ENCODE results near the gene MBNL1. TPM values are rescaled to one million over a fixed set of nuclear protein-coding genes. Genes with fewer than 3 reads are reported as not detected.
A peak's percentile ranks its signal among the peaks of the same experiment; 100 is the strongest.

MBNL1 gene
- total RNA-seq, 2 donors from 2014 or later: 199 to 327 TPM

DNA sequence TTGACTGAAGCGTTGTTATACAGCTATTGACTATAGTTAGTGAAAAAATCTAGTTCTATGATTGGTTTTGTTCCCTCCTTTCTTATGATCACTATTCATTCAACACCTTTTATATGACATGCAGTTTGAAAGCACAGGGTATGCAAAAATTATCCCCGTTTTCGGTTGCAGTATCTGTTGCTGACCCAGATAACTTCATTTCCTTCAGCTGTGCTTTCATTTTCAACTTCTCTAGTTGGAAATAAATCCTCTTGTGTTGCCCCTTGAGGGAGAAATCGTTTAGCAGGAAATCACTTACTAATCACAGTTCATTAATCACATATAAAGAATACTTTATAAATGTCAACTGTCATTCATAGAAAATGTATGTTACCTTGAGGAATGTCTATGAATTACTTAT, 55.1 kb downstream of the MBNL1 start:
- H3K4me1 ChIP-seq: peaks cover 0 to 74% of the 10 kb centered on the region in 2 donors
- H3K27me3 ChIP-seq: no peaks in the 10 kb centered on the region
- TF ChIP-seq, protein P1, sequence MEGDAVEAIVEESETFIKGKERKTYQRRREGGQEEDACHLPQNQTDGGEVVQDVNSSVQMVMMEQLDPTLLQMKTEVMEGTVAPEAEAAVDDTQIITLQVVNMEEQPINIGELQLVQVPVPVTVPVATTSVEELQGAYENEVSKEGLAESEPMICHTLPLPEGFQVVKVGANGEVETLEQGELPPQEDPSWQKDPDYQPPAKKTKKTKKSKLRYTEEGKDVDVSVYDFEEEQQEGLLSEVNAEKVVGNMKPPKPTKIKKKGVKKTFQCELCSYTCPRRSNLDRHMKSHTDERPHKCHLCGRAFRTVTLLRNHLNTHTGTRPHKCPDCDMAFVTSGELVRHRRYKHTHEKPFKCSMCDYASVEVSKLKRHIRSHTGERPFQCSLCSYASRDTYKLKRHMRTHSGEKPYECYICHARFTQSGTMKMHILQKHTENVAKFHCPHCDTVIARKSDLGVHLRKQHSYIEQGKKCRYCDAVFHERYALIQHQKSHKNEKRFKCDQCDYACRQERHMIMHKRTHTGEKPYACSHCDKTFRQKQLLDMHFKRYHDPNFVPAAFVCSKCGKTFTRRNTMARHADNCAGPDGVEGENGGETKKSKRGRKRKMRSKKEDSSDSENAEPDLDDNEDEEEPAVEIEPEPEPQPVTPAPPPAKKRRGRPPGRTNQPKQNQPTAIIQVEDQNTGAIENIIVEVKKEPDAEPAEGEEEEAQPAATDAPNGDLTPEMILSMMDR (IDR thresholded peaks at IDR 0.05): no peak
- peak overlapping the region; percentile 28 to 76 for H3K27ac ChIP-seq
- DNase-seq (ENCODE audit: low spot score): no peak
- no peaks in the 10 kb centered on the region for H3K9me3 ChIP-seq
- H3K4me3 ChIP-seq: no peak overlapping the region
- no peaks in the 10 kb centered on the region for H3K36me3 ChIP-seq

DNA sequence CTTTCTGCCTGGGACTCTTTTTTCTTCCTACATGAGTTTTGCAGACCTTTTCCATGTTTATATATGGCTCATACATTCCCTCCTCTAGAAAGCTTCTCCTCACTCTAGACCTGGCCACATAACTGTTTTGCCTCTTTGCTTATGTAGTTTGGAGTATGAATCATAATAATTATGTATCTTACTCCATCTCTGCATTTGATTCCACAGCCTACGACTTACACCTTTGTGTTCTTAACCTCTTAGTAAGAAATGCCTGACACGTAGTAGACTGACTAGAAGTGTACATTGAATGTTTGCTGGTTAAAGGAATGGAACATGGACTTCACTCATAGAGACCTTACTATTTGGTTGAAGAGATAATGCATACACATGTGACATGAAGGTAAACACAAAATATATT, 56.4 kb downstream of the MBNL1 start:
- no peak overlapping the region for H3K27ac ChIP-seq
- H3K27me3 ChIP-seq: no peaks in the 10 kb centered on the region
- no peaks in the 10 kb centered on the region for H3K36me3 ChIP-seq
- no peak for DNase-seq (ENCODE audit: low spot score)
- TF ChIP-seq, protein P1 (IDR thresholded peaks at IDR 0.05): no peak
- no peak overlapping the region for H3K4me3 ChIP-seq
- no peaks in the 10 kb centered on the region for H3K9me3 ChIP-seq
- peaks cover 0 to 73% of the 10 kb centered on the region in 2 donors for H3K4me1 ChIP-seq

DNA sequence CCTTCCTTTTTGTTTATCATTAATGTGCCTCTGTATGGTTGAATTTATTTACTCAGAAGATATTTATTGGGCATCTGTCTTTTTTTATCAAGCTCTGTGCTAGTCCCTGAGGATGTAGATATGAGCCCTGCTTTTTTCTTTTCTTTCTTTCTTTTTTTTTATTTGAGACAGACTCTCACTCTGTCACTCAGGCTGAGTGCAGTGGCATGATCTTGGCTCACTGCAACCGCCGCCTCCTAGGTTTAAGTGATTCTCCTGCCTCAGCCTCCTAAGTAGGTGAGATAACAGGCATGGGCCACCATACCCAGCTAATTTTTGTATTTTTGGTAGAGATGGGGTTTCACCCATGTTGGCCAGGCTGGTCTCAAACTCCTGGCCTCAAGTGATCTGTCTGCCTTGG, 58.5 kb downstream of the MBNL1 start:
- Histone ChIP-seq H3K4me1 (peaks cover 0 to 76% of the 10 kb centered on the region in 2 donors), H3K36me3 (no peaks in the 10 kb centered on the region), H3K27me3 (no peaks in the 10 kb centered on the region), H3K4me3 (no peak overlapping the region), H3K9me3 (no peaks in the 10 kb centered on the region), H3K27ac (peak overlapping the region; percentile 42 to 61)
- TF ChIP-seq, protein P1 (IDR thresholded peaks at IDR 0.05): no peak
- DNase-seq (ENCODE audit: low spot score): no peak

DNA sequence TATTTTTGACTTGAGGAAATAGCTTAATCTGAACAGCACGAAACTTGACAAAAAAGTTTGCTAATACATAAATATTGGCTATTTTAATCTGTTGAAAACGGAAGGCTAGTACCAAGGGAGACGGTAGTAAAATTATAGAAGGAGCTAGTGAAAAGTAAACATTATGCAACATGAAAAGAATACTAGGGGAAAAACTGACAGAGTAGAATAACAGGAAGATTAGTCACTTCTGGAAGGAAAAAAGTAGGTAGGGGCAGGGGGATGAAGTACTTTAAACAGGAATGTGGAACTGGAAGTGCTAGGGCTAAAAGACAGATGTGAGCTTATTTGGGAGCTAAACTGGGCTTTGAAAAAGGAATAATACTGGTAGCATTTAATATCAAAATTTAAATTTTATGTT, 60.1 kb downstream of the MBNL1 start:
- H3K4me3 ChIP-seq: no peak overlapping the region
- no peaks in the 10 kb centered on the region for H3K27me3 ChIP-seq
- peak overlapping the region; percentile 61 to 86 for H3K27ac ChIP-seq
- H3K4me1 ChIP-seq: peaks cover 0 to 75% of the 10 kb centered on the region in 2 donors
- DNase-seq (ENCODE audit: low spot score): no peak
- TF ChIP-seq, protein P1 (IDR thresholded peaks at IDR 0.05): no peak
- H3K9me3 ChIP-seq: no peaks in the 10 kb centered on the region
- H3K36me3 ChIP-seq: no peaks in the 10 kb centered on the region

DNA sequence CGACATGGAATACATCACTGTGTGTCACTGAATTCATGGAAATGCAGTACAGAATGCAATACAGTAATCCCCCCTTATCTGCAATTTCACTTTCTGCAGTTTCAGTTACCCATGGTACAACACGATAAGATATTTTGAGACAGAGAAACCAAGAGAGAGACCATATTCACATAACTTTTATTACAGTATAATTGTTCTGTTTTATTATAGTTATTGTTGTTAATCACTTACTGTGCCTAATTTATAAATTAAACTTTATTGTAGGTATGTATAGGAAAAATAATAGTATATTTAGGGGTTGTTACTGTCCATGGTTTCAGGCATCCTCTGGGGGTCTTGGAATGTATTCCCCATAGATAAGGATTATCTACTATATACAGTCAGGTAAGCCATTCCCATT, 61.8 kb downstream of the MBNL1 start:
- no peaks in the 10 kb centered on the region for H3K9me3 ChIP-seq
- peak overlapping the region; percentile 74 to 86 for H3K27ac ChIP-seq
- no peaks in the 10 kb centered on the region for H3K27me3 ChIP-seq
- DNase-seq (ENCODE audit: low spot score): no peak
- no peaks in the 10 kb centered on the region for H3K36me3 ChIP-seq
- H3K4me1 ChIP-seq: peaks cover 0 to 82% of the 10 kb centered on the region in 2 donors
- TF ChIP-seq, protein P1 (IDR thresholded peaks at IDR 0.05): no peak
- H3K4me3 ChIP-seq: peak overlapping the region in 1 of 2 donors; percentile 7

DNA sequence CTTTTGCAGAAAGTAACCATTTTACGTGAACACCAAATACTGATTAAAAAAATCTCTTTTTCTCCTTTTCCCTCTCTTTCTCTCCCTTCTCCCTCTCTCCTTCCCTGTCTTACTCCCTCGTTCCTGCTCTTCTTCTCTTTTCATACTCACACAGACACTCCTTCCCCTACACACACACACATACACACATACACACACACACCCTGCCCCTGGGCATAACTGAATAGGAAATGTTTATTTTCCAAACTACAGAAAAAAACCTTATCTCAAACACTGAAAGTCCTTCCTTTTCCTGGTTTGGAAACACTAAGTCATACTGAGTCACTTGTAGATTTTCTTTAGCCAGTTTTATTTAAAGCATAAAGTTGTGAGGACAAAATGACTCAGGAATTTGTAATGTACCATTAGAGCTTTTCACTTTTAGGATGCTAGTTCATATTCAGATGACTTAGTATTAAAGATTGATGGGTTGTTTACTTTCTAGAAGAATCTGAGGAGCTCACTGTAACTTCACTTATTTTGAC, 62.4 kb downstream of the MBNL1 start:
- peaks cover 0 to 82% of the 10 kb centered on the region in 2 donors for H3K4me1 ChIP-seq
- peak overlapping the region; percentile 74 to 86 for H3K27ac ChIP-seq
- H3K4me3 ChIP-seq: peak overlapping the region in 1 of 2 donors; percentile 7
- H3K36me3 ChIP-seq: no peaks in the 10 kb centered on the region
- no peaks in the 10 kb centered on the region for H3K27me3 ChIP-seq
- H3K9me3 ChIP-seq: no peaks in the 10 kb centered on the region
- TF ChIP-seq, protein P1 (IDR thresholded peaks at IDR 0.05): no peak
- no peak for DNase-seq (ENCODE audit: low spot score)

All from right atrium auricular region (tissue), 2 donors.